Epithelial cell of esophagus (primary cell): ENCODE data around the gene LYPLAL1.
"Not testable (repeated sequence)": the region's sequence is repeated elsewhere in the genome, so short reads cannot be mapped to it uniquely, and the experiment has no call there.

Experiments used
- DNase-seq: peaks from one replicate; pipeline ENCODE4 v3.0.0; 2010; ENCODE audit warnings: low read depth
- H3K4me3 ChIP-seq: 2 replicates; pipeline ENCODE4 v1.5.1; 2011; ENCODE audit warnings: mild to moderate bottlenecking, low read length, control low read depth
- TF ChIP-seq, protein P1 (sequence below): IDR thresholded peaks from 2 replicates; pipeline ENCODE4 v1.5.1; 2011; ENCODE audit warnings: low read depth, mild to moderate bottlenecking, low read length, control low read depth, inconsistent platforms; ENCODE audit not compliant: insufficient read depth; ENCODE audit errors: missing control alignments

Gene LYPLAL1

DNA sequence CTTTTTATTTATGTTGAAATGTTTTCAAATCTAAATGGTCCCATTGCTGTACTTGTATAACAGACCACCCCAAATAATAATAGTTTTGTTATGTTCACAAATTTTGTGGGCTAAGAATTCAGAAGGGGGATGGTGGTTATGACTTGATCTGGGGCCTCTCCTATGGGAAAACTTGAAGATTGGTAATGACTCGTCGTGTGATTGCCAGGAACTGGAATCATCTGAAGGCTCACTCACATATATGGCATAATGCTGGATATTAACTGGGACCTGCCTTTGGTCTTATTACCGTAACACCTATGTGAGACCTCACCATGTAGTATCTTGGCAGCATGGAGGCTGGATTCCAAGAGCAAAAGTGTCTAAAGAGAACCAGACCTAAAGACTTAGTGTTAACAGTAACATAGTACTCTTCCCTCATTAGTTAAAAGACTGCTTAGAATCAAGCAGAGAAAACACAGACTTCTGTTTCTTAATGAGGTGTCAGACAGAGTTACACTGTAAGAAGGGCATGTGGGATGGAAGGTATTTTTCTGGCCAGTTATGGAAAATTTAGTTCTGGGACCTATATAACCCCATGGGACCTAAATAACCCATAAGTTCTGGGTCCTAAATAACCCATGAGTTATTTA is 11.9 kb downstream of the LYPLAL1 start:
- TF ChIP-seq, protein P1, sequence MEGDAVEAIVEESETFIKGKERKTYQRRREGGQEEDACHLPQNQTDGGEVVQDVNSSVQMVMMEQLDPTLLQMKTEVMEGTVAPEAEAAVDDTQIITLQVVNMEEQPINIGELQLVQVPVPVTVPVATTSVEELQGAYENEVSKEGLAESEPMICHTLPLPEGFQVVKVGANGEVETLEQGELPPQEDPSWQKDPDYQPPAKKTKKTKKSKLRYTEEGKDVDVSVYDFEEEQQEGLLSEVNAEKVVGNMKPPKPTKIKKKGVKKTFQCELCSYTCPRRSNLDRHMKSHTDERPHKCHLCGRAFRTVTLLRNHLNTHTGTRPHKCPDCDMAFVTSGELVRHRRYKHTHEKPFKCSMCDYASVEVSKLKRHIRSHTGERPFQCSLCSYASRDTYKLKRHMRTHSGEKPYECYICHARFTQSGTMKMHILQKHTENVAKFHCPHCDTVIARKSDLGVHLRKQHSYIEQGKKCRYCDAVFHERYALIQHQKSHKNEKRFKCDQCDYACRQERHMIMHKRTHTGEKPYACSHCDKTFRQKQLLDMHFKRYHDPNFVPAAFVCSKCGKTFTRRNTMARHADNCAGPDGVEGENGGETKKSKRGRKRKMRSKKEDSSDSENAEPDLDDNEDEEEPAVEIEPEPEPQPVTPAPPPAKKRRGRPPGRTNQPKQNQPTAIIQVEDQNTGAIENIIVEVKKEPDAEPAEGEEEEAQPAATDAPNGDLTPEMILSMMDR: no peak
- peak; percentile 24 for DNase-seq

GRCh38 chr1:219188331-219188803 is 14.7 kb downstream of the LYPLAL1 start:
- TF ChIP-seq, protein P1: no peak
- no peak overlapping the region for H3K4me3 ChIP-seq
- no peak for DNase-seq

More for the DNA sequence above, 11.9 kb downstream of the LYPLAL1 start:
- H3K4me3 ChIP-seq: no peak overlapping the region

GRCh38 chr1:219189021-219189824 is 15.5 kb downstream of the LYPLAL1 start:
- no peak overlapping the region for H3K4me3 ChIP-seq
- peak; percentile 32 for DNase-seq
- TF ChIP-seq, protein P1: no peak

GRCh38 chr1:219189952-219190351 is 16.3 kb downstream of the LYPLAL1 start:
- TF ChIP-seq, protein P1: no peak
- no peak overlapping the region for H3K4me3 ChIP-seq
- DNase-seq: no peak

- no peak overlapping the region for H3K4me3 ChIP-seq
- TF ChIP-seq, protein P1: no peak
- DNase-seq: no peak
Observed at GRCh38 chr1:219190605-219191004, 16.9 kb downstream of the LYPLAL1 start.

DNA sequence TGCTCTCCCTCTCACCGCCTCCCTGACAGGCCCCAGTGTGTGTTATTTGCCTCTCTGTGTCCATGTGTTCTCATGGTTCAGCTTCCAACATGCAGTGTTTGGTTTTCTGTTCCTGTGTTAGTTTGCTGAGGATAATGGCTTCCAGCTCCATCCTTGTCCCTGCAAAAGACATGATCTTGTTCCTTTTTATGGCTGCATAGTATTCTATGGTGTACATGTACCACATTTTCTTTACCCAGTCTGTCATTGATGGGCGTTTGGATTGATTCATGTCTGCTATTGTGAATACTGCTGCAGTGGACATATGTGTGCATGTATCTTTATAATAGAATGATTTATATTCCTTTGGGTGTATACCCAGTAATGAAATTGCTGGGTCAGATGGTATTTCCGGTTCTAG is 22.2 kb downstream of the LYPLAL1 start:
- DNase-seq, H3K4me3 ChIP-seq: not testable (repeated sequence)

GRCh38 chr1:219201656-219202055 is 28.0 kb downstream of the LYPLAL1 start:
- no peak overlapping the region for H3K4me3 ChIP-seq
- DNase-seq: no peak
- TF ChIP-seq, protein P1: no peak
